Neutrophil (primary cell): Measurements from ENCODE around the gene CALHM1.
"Not testable (repeated sequence)": the region's sequence is repeated elsewhere in the genome, so short reads cannot be mapped to it uniquely, and the experiment has no call there.

Experiments
- H3K27ac ChIP-seq: fragments of 200-600 bp; sonication (generic); 2 replicates; pipeline ENCODE4 v1.5.1; 2016; ENCODE audit warnings: mild to moderate bottlenecking, moderate library complexity
- H3K27me3 ChIP-seq: fragments of 200-600 bp; sonication (generic); 2 replicates; pipeline ENCODE4 v1.6.0; 2016; ENCODE audit warnings: mild to moderate bottlenecking
- H3K36me3 ChIP-seq: fragments of 200-600 bp; sonication (generic); 2 replicates; pipeline ENCODE4 v1.5.1; 2017
- H3K4me1 ChIP-seq, 2 experiments: fragments of 200-600 bp in 1 of 2; sonication (generic) in 1 of 2; 1 replicate in 1 of 2; 2 replicates in 1 of 2; pipeline versions ENCODE4 v1.5.1 to v1.6.1; 2013 to 2016; ENCODE audit warnings: low read depth in 1 of 2, low read length in 1 of 2, mild to moderate bottlenecking in 1 of 2, moderate library complexity in 1 of 2; ENCODE audit not compliant: control insufficient read depth in 1 of 2, insufficient read depth in 1 of 2
- H3K4me3 ChIP-seq, 2 experiments: fragments of 200-600 bp in 1 of 2; sonication (generic) in 1 of 2; 1 replicate in 1 of 2; 2 replicates in 1 of 2; pipeline ENCODE4 v1.5.1; 2013 to 2016; ENCODE audit warnings: low read depth in 1 of 2, low read length in 1 of 2, mild to moderate bottlenecking in 1 of 2, moderate library complexity in 1 of 2
- H3K9me3 ChIP-seq: fragments of 200-600 bp; sonication (generic); 2 replicates; pipeline ENCODE4 v1.5.1; 2016
- TF ChIP-seq, protein P1 (sequence below): fragments of 200-600 bp; sonication (generic); IDR thresholded peaks from 2 replicates; pipeline ENCODE4 v1.5.1; 2016; ENCODE audit warnings: antibody characterized with exemption

The CALHM1 gene, protein sequence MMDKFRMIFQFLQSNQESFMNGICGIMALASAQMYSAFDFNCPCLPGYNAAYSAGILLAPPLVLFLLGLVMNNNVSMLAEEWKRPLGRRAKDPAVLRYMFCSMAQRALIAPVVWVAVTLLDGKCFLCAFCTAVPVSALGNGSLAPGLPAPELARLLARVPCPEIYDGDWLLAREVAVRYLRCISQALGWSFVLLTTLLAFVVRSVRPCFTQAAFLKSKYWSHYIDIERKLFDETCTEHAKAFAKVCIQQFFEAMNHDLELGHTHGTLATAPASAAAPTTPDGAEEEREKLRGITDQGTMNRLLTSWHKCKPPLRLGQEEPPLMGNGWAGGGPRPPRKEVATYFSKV

DNA sequence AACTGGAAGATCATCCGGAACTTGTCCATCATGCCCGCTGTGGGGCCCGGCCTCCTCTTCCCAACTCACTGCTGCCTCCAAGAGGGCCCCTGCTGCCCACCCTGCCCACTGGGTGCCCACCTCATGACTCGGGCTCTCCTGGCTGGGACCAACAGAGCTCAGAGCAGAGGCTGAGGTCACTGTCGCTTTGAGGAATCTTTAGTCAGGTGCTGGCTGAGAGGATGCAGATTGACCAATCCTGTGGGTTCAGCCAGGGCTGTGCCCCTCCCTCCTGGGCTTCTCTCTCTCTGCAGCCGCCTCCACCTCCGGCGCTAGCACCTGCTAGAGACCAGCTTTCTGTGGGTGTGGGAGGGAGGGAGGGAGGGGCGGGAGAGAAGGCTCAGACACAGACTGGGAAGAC lies at the start of gene CALHM1:
Gene CALHM1 (minus strand): TSS at position 181 of the 400 bp plus-strand sequence. CDS start 149 bp downstream, at position 32.
- peaks cover 23% of the 10 kb centered on the region for H3K27me3 ChIP-seq
- no peak within 1 kb of the TSS for H3K27ac ChIP-seq
- no peaks in the 10 kb centered on the region for H3K9me3 ChIP-seq
- TF ChIP-seq, protein P1, sequence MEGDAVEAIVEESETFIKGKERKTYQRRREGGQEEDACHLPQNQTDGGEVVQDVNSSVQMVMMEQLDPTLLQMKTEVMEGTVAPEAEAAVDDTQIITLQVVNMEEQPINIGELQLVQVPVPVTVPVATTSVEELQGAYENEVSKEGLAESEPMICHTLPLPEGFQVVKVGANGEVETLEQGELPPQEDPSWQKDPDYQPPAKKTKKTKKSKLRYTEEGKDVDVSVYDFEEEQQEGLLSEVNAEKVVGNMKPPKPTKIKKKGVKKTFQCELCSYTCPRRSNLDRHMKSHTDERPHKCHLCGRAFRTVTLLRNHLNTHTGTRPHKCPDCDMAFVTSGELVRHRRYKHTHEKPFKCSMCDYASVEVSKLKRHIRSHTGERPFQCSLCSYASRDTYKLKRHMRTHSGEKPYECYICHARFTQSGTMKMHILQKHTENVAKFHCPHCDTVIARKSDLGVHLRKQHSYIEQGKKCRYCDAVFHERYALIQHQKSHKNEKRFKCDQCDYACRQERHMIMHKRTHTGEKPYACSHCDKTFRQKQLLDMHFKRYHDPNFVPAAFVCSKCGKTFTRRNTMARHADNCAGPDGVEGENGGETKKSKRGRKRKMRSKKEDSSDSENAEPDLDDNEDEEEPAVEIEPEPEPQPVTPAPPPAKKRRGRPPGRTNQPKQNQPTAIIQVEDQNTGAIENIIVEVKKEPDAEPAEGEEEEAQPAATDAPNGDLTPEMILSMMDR, result no peak
- no peak within 1 kb of the TSS for H3K4me3 ChIP-seq
- no peaks in the 10 kb centered on the region for H3K36me3 ChIP-seq
- no peaks in the 10 kb centered on the region for H3K4me1 ChIP-seq

DNA sequence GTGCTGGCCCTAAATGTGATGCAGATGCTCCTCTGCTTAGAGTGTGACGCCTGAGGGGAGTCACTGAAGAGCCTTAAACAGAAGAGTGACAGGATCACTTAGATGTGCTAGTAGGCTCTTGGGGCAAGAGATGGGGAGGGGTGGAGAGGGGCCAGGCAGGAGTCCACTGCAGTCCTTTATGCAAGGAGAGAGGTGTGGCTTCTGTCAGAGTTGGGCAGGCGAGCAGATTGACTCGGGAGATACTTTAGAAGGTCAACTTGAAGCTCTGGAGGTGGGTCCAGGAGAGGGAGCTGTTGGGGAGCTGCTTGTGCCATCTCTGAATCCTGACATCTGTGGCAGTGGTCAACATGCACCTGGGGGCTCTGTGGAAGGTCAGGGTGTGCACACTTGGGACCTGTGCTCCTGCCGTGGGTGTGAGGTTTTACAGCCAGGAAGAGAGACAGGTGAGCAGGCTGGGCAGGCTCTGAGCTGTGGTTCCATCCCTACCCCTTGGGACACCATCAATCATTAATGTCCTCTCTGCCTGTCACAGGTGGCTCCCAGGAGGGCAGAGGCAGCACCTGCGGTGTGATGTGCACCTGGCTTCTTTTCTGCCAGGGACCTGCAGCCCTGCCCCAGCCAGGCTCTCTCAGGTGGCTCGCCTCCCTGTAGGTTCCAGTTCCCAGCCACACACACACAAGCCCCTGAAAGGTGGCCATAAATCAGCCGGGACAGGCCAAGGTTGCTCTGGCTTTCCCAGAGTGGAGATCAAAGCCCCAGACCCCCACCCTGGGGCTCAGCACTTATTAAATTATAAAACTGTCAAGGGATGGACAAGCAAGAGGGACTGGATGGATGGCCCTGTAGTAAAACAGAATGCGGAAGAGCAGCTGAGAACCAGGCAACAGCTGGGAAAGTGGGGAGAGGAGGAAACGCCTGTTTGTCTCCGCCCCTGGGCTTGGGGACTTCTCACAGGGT lies 48.8 kb upstream of the CALHM1 start:
- H3K4me1 ChIP-seq, result no peaks in the 10 kb centered on the region
- no peaks in the 10 kb centered on the region for H3K9me3 ChIP-seq
- TF ChIP-seq, protein P1, result no peak
- H3K36me3 ChIP-seq, result no peaks in the 10 kb centered on the region
- H3K27me3 ChIP-seq, result peaks cover 18% of the 10 kb centered on the region
- no peak overlapping the region for H3K27ac ChIP-seq
- H3K4me3 ChIP-seq, result no peak overlapping the region

DNA sequence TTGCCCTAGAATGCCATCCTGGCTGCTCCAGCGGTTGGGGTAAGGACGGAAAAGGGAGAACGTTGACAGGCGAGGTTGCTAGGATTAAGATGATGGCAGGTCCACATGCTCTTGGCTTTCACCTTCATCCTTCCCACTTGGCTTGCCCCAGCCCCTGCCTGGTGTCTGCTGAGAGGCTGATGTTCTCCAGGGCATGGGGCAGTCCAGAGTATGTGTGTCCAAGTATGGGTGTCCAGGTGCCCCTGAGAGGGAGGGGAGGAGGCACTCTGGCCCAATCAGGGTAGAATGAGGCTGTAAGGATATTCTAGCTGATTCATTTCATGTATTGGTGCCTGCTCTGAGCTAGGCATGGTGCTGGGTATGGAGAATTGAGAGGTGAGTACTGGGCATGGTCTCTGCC lies 47.4 kb upstream of the CALHM1 start:
- H3K36me3 ChIP-seq, result no peaks in the 10 kb centered on the region
- no peaks in the 10 kb centered on the region for H3K4me1 ChIP-seq
- no peak overlapping the region for H3K27ac ChIP-seq
- H3K4me3 ChIP-seq, result no peak overlapping the region
- peaks cover 26% of the 10 kb centered on the region for H3K27me3 ChIP-seq
- TF ChIP-seq, protein P1, result no peak
- H3K9me3 ChIP-seq, result no peaks in the 10 kb centered on the region

DNA sequence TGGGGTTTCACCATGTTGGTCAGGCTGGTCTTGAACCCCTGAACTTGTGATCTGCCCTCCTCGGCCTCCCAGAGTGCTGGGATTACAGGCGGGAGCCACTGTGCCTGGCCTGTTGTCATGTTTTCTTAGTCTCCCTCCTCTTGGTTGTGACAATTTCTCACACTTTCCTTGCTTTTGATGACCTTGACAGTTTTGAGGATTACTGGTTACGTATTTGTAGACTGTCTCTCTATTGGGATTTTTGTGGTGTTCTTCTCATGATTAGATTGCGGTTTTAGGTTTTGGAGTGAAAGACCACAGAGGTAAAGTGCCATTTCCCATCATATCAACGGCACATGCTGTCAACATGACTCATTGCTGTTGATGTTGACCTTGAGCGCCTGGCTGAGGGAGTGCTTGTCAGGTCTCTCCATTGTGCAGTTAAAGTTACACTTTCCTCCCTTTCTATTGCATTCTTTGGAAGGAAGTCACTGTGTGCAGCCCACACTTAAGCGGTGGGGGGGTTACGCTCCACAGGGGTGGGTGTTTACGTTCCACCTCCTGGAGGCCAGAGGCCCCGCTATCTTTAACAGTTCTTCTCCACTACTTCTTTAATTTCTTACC lies 45.6 kb upstream of the CALHM1 start:
- no peaks in the 10 kb centered on the region for H3K36me3 ChIP-seq
- no peaks in the 10 kb centered on the region for H3K4me1 ChIP-seq
- H3K9me3 ChIP-seq, result no peaks in the 10 kb centered on the region
- H3K27ac ChIP-seq, result no peak overlapping the region
- H3K4me3 ChIP-seq, result no peak overlapping the region
- TF ChIP-seq, protein P1, result no peak
- H3K27me3 ChIP-seq, result peaks cover 44% of the 10 kb centered on the region

DNA sequence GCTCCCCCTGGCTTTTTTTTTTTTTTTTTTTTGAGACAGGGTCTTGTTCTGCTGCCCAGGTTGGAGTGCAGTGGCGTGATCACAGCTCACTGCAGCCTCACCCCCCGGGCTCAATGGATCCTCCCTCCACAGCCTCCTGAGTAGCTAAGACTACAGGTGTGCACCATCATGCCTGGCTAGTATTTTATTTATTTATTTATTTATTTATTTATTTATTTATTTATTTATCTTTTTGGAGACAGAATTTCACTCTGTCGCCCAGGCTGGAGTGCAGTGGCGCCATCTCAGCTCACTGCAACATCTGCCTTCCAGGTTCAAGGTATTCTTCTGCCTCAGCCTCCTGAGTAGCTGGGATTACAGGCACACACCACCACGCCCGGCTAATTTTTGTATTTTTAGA lies 45.1 kb upstream of the CALHM1 start:
- peaks cover 49% of the 10 kb centered on the region for H3K27me3 ChIP-seq
- not testable (repeated sequence) for H3K4me1 ChIP-seq, H3K36me3 ChIP-seq, H3K27ac ChIP-seq, H3K9me3 ChIP-seq, H3K4me3 ChIP-seq
